ENCODE measurements around the gene ASTN2. TPM values are rescaled to one million over a fixed set of nuclear protein-coding genes. Genes with fewer than 3 reads are reported as not detected.

ASTN2 gene
- total RNA-seq, 1 experiment from 2014 or later, result 4.8 TPM

DNA sequence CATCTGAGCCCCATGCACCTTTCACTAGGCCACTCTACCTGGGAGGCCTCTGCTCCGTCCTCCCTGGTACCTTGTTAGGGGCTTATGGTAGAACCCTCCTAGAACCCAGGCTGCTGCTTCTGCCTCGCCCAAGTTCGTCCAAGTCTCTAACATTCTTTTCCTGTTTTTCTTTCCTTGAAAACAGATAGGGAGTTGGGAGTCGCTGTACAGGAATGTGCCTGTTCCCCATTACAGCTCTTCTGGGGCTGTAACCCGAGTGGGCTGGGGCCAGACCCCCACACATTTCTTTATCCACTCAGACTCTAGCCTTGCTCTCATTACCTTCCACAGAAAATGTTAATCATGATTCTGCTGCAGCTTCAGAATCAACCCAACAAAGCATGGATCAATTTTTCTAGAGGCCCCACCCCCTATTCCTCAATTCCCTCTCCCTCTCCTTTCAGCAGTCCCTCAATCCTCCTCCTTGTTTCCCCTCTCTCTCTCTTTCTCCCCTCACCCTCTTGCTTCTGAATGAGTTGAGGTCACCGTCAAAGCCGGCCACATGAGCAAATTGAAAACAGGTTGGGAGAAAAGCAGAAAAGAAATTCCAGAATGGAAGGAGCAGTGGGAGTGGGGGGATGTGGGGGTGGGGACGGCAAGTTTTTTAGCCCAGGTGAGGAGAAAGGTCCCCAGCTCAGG is 921.5 kb downstream of the ASTN2 start:
- Histone ChIP-seq H3K9me3 (ENCODE audit: control insufficient read depth in 1 of 2, insufficient read depth in 1 of 2, low read depth in 1 of 2, low read length in 2 of 2) (no peaks in the 10 kb centered on the region), H3K9ac (ENCODE audit: low read length) (no peak overlapping the region), H4K20me1 (ENCODE audit: insufficient read depth) (no peaks in the 10 kb centered on the region), H3K27me3 (ENCODE audit: insufficient read depth, low read length) (no peaks in the 10 kb centered on the region), H2AFZ (ENCODE audit: low read depth, low read length, poor library complexity, severe bottlenecking) (no peak overlapping the region), H3K9me2 (ENCODE audit: insufficient read depth) (no peaks in the 10 kb centered on the region), H3K27ac (ENCODE audit: low read depth, low read length) (no peak overlapping the region), H3K4me3 (replicated peaks in 1 of 2; ENCODE audit: low read depth in 1 of 2, low read length in 2 of 2) (no peak overlapping the region), H3K79me2 (ENCODE audit: insufficient read depth, low read length) (no peaks in the 10 kb centered on the region), H3K4me1 (ENCODE audit: control insufficient read depth in 1 of 2, insufficient read depth in 2 of 2, low read length in 2 of 2) (peaks cover 3 to 15% of the 10 kb centered on the region in 2 experiments; a peak in 3 of 4 replicates), H3K36me3 (ENCODE audit: control insufficient read depth in 1 of 2, insufficient read depth in 2 of 2, low read length in 2 of 2) (no peaks in the 10 kb centered on the region), H3K4me2 (ENCODE audit: low read length) (peak overlapping the region; percentile 45)
- DNase-seq (ENCODE audit: low read depth, low spot score), result no peak
- BruUV-seq (replicated peaks), result no TSS peak
- ChIA-PET CTCF (no interaction called here), POLR2A (no interaction called here), RAD21 (ENCODE audit: low non-redundant PET in 1 of 2, low total read pairs in 2 of 2, uncharacterized antibody in 2 of 2, unreplicated experiment in 2 of 2) (no interaction called here)
- peak; percentile 41 for ATAC-seq
- TF ChIP-seq SP1 (IDR thresholded peaks at IDR 0.05; ENCODE audit: low read depth), result no peak
- TF ChIP-seq, protein P1, sequence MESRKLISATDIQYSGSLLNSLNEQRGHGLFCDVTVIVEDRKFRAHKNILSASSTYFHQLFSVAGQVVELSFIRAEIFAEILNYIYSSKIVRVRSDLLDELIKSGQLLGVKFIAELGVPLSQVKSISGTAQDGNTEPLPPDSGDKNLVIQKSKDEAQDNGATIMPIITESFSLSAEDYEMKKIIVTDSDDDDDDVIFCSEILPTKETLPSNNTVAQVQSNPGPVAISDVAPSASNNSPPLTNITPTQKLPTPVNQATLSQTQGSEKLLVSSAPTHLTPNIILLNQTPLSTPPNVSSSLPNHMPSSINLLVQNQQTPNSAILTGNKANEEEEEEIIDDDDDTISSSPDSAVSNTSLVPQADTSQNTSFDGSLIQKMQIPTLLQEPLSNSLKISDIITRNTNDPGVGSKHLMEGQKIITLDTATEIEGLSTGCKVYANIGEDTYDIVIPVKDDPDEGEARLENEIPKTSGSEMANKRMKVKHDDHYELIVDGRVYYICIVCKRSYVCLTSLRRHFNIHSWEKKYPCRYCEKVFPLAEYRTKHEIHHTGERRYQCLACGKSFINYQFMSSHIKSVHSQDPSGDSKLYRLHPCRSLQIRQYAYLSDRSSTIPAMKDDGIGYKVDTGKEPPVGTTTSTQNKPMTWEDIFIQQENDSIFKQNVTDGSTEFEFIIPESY (IDR thresholded peaks at IDR 0.05; ENCODE audit: extremely low read depth, insufficient replicate concordance, low read length), result no peak
- TF ChIP-seq JUND (IDR thresholded peaks at IDR 0.05), result no peak
- TF ChIP-seq YY1 (IDR thresholded peaks at IDR 0.05; ENCODE audit: extremely low read depth, insufficient replicate concordance, low read depth, low read length), result no peak
- intact Hi-C loops (cut with micrococcal nuclease), result loop anchor here (5.0 kb wide), 1 partner anchor 901 kb away; no protein-coding TSS in a partner anchor

DNA sequence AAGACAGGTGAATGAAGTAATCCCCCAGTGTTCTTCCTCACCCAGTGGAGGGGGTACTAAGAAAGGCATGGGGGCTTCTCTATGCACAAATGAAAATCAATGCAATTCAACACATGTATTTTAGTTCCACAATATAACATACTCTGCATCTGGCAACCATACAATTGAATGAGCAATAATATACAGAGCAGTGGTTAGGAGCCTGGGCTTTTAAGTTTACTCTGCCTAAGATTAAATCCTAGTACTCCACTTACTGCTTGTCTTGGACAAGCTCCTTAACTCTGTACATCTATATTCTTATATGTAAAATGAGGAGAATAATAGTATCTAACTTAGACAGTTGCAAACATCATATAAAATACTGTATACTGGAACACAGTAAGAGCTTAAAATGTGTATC is 923.2 kb downstream of the ASTN2 start:
- intact Hi-C loops (cut with micrococcal nuclease), result loop anchor here (5.0 kb wide), 1 partner anchor 899 kb away; no protein-coding TSS in a partner anchor
- H3K9me2 ChIP-seq (ENCODE audit: insufficient read depth), result no peaks in the 10 kb centered on the region
- TF ChIP-seq ZFX (IDR thresholded peaks at IDR 0.05), result no peak
- no peak for TF ChIP-seq ATF3 (IDR thresholded peaks at IDR 0.05)
- TF ChIP-seq JUND (IDR thresholded peaks at IDR 0.05), result no peak
- TF ChIP-seq SP1 (IDR thresholded peaks at IDR 0.05; ENCODE audit: low read depth), result no peak
- no peak for TF ChIP-seq POLR2AphosphoS5 (IDR thresholded peaks at IDR 0.05; ENCODE audit: low read depth, low read length)
- TF ChIP-seq, protein P1 (IDR thresholded peaks at IDR 0.05; ENCODE audit: extremely low read depth, insufficient replicate concordance, low read length), result no peak
- TF ChIP-seq REST (IDR thresholded peaks at IDR 0.05; ENCODE audit: low read depth), result no peak
- no peak for TF ChIP-seq SIN3A (IDR thresholded peaks at IDR 0.05; ENCODE audit: low read depth)
- TF ChIP-seq ELF1 (IDR thresholded peaks at IDR 0.05; ENCODE audit: borderline replicate concordance, low read depth), result no peak

More for the DNA sequence above, 923.2 kb downstream of the ASTN2 start:
- Histone ChIP-seq H2AFZ (ENCODE audit: low read depth, low read length, poor library complexity, severe bottlenecking) (no peak overlapping the region), H3K36me3 (ENCODE audit: control insufficient read depth in 1 of 2, insufficient read depth in 2 of 2, low read length in 2 of 2) (no peaks in the 10 kb centered on the region), H3K9ac (ENCODE audit: low read length) (no peak overlapping the region), H3K27me3 (ENCODE audit: insufficient read depth, low read length) (no peaks in the 10 kb centered on the region), H3K27ac (ENCODE audit: low read depth, low read length) (no peak overlapping the region), H3K79me2 (ENCODE audit: insufficient read depth, low read length) (no peaks in the 10 kb centered on the region), H3K4me2 (ENCODE audit: low read length) (no peak overlapping the region), H3K4me3 (replicated peaks in 1 of 2; ENCODE audit: low read depth in 1 of 2, low read length in 2 of 2) (no peak overlapping the region), H3K4me1 (ENCODE audit: control insufficient read depth in 1 of 2, insufficient read depth in 2 of 2, low read length in 2 of 2) (peaks cover 3 to 15% of the 10 kb centered on the region in 2 experiments; a peak in 3 of 4 replicates), H3K9me3 (ENCODE audit: control insufficient read depth in 1 of 2, insufficient read depth in 1 of 2, low read depth in 1 of 2, low read length in 2 of 2) (no peaks in the 10 kb centered on the region), H4K20me1 (ENCODE audit: insufficient read depth) (no peaks in the 10 kb centered on the region)
- no peak for DNase-seq (ENCODE audit: low read depth, low spot score)
- RAD21 ChIA-PET (ENCODE audit: low non-redundant PET in 1 of 2, low total read pairs in 2 of 2, uncharacterized antibody in 2 of 2, unreplicated experiment in 2 of 2), result no interaction called here
- CTCF ChIA-PET, result interaction anchor here (1.1 kb wide), 1 partner anchor 342 kb away, joined by 3 read pairs; no protein-coding TSS in a partner anchor
- no TSS peak for BruUV-seq (replicated peaks)
- POLR2A ChIA-PET, result no interaction called here
- no peak for ATAC-seq
